Measurements from ENCODE around the gene BLOC1S4. TPM values are rescaled to one million over a fixed set of nuclear protein-coding genes. Genes with fewer than 3 reads are reported as not detected.
A peak's percentile ranks its signal among the peaks of the same experiment; 100 is the strongest.

The BLOC1S4 gene
- 25.3 and 26.3 TPM in 2 replicates for total RNA-seq
- total RNA-seq (2013) = 25.4 TPM
- 29.2 and 35.5 TPM in 2 replicates for polyA plus RNA-seq
- polyA minus RNA-seq = 19.3 and 22.8 TPM in 2 replicates

GRCh38 chr4:6716018-6716911 is at the start of gene BLOC1S4:
Gene BLOC1S4 (plus strand): TSS chr4:6716174. CDS start chr4:6716210, 36 bp downstream.
- intact Hi-C loops (cut with micrococcal nuclease) = loop anchor here (1.0 to 10.0 kb wide), 8 partner anchors 41 to 1086 kb away; partner anchors contain the start of genes GRPEL1, KIAA0232, MRFAP1 and WFS1
- H3K4me1 Mint-ChIP-seq = peaks cover 38% of the 10 kb centered on the region
- Histone ChIP-seq H3K4me2 (replicated peaks; ENCODE audit: low read depth, low read length, poor library complexity, severe bottlenecking) (peak within 1 kb of the TSS; percentile 81), H3K36me3 (replicated peaks in 1 of 2; ENCODE audit: control extremely low read depth in 1 of 2, control insufficient read depth in 1 of 2, extremely low read depth in 1 of 2, insufficient read depth in 2 of 2, low read length in 1 of 2) (no peaks in the 10 kb centered on the region), H3K79me2 (ENCODE audit: control insufficient read depth, insufficient read depth, low read length) (peaks cover 43% of the 10 kb centered on the region), H3K4me1 (ENCODE audit: control insufficient read depth in 2 of 2, insufficient read depth in 2 of 2, low read length in 2 of 2) (peaks cover 21 to 33% of the 10 kb centered on the region in 2 donors), H4K20me1 (ENCODE audit: control insufficient read depth, insufficient read depth, low read length, poor library complexity, severe bottlenecking) (no peaks in the 10 kb centered on the region), H3K9me3 (ENCODE audit: control extremely low read depth in 1 of 3, control insufficient read depth in 2 of 3, insufficient read depth in 1 of 3, low read length in 2 of 3) (no peaks in the 10 kb centered on the region), H2AFZ (ENCODE audit: insufficient read depth, low read depth, low read length, poor library complexity, severe bottlenecking) (peak within 1 kb of the TSS; percentile 64), H3K27ac (ENCODE audit: low read length in 2 of 2) (peak within 1 kb of the TSS; percentile 76 to 85), H3K9ac (ENCODE audit: low read length) (peak within 1 kb of the TSS; percentile 79), H3K27me3 (replicated peaks in 1 of 4; ENCODE audit: control extremely low read depth in 1 of 4, control insufficient read depth in 3 of 4, insufficient read depth in 4 of 4, low read length in 3 of 4) (no peaks in the 10 kb centered on the region), H3K4me3 (ENCODE audit: control extremely low read depth in 1 of 5, extremely low read depth in 1 of 5, insufficient read depth in 1 of 5, low read depth in 2 of 5, low read length in 4 of 5) (peak within 1 kb of the TSS; percentile 67 to 82 (median 80))
- CTCF ChIA-PET = interaction anchor here (0.6 to 9.7 kb wide), 8 partner anchors 10 to 357 kb away, joined by 3 to 163 read pairs (median 4); partner anchors contain the start of genes GRPEL1 and MRFAP1
- POLR2A ChIA-PET = interaction anchor here (0.6 to 3.5 kb wide), 5 partner anchors 43 to 1673 kb away, joined by 5 to 22 read pairs (median 9); partner anchors contain the start of genes MRFAP1 and TBC1D14
- ATAC-seq (ENCODE audit: low read depth) (peak; percentile 83), DNase-seq (peak; percentile 97)
- peaks cover under 1% of the 10 kb centered on the region for H3K9me3 Mint-ChIP-seq (ENCODE audit: insufficient read depth)
- no peaks in the 10 kb centered on the region for H3K27me3 Mint-ChIP-seq
- peak within 1 kb of the TSS; percentile 99 for H3K4me3 Mint-ChIP-seq
- H3K27ac Mint-ChIP-seq = peak within 1 kb of the TSS; percentile 100
- no peak for TF ChIP-seq CTCF (IDR thresholded peaks at IDR 0.05)
- TF ChIP-seq EZH2 (IDR thresholded peaks at IDR 0.05; ENCODE audit: borderline replicate concordance, insufficient read depth, low read depth, low read length, poor library complexity, severe bottlenecking) = no peak
- WGBS (ENCODE audit: insufficient coverage) = under 1% methylated on average over 109 of the region's 109 CpGs
